Neural cell (in vitro differentiated cells): ENCODE measurements around the gene GRM2. TPM values are rescaled to one million over a fixed set of nuclear protein-coding genes. Genes with fewer than 3 reads are reported as not detected.

Experiments used
- H2AFZ ChIP-seq: fragments of 200-600, 300-800 bp; sonication (generic), shearing (Covaris generic); 2 replicates; pipeline ENCODE4 v1.6.0; 2014; ENCODE audit warnings: low read depth, mild to moderate bottlenecking, antibody characterized with exemption, low read length, moderate library complexity
- H3F3A ChIP-seq: fragments of 200-600 bp; shearing (Covaris generic); 2 replicates; pipeline ENCODE4 v1.6.1; 2016; ENCODE audit warnings: mild to moderate bottlenecking, moderate library complexity, mixed read lengths, antibody characterized with exemption, low read length; ENCODE audit not compliant: insufficient read depth, poor library complexity, severe bottlenecking
- H3K27ac ChIP-seq: fragments of 200-600, 300-800 bp; sonication (generic), shearing (Covaris generic); 2 replicates; pipeline ENCODE4 v1.5.1; 2014; ENCODE audit warnings: mild to moderate bottlenecking, low read length, moderate library complexity
- H3K27me3 ChIP-seq: fragments of 300-800, 200-600 bp; sonication (generic), shearing (Covaris generic); 2 replicates; pipeline ENCODE4 v1.6.0; 2014; ENCODE audit warnings: mild to moderate bottlenecking, low read depth, low read length, moderate library complexity; ENCODE audit not compliant: insufficient read depth
- H3K36me3 ChIP-seq: fragments of 300-800, 200-600 bp; sonication (generic), shearing (Covaris generic); 2 replicates; pipeline ENCODE4 v1.5.1; 2014; ENCODE audit warnings: mild to moderate bottlenecking, antibody characterized with exemption, low read length, moderate library complexity; ENCODE audit not compliant: insufficient read depth
- H3K4me2 ChIP-seq: fragments of 300-800, 200-600 bp; sonication (generic), shearing (Covaris generic); 2 replicates; pipeline ENCODE4 v1.6.0; 2014; ENCODE audit warnings: mild to moderate bottlenecking, low read length
- H3K4me3 ChIP-seq: fragments of 300-800, 200-600 bp; sonication (generic), shearing (Covaris generic); 2 replicates; pipeline ENCODE4 v1.5.1; 2014; ENCODE audit warnings: mild to moderate bottlenecking, low read length, moderate library complexity
- H3K79me2 ChIP-seq: fragments of 200-600 bp; shearing (Covaris generic); replicated peaks from 2 replicates; pipeline ENCODE4 v1.6.0; 2014; ENCODE audit warnings: mild to moderate bottlenecking, low read length, moderate library complexity; ENCODE audit not compliant: insufficient read depth
- H3K9ac ChIP-seq: fragments of 300-800, 200-600 bp; sonication (generic), shearing (Covaris generic); 2 replicates; pipeline ENCODE4 v1.6.1; 2016; ENCODE audit warnings: mild to moderate bottlenecking, low read length, mixed read lengths
- H3K9me2 ChIP-seq: fragments of 200-600 bp; shearing (Covaris generic); 2 replicates; pipeline ENCODE4 v1.6.1; 2016; ENCODE audit warnings: mild to moderate bottlenecking, low read length, mixed read lengths; ENCODE audit not compliant: insufficient read depth
- H3K9me3 ChIP-seq: fragments of 200-600, 300-800 bp; sonication (generic), shearing (Covaris generic); 2 replicates; pipeline ENCODE4 v1.6.1; 2016; ENCODE audit warnings: mild to moderate bottlenecking, mixed run types, low read length, moderate library complexity, mixed read lengths
- H4K20me1 ChIP-seq: fragments of 200-600 bp; shearing (Covaris generic); 2 replicates; pipeline ENCODE4 v1.6.1; 2016; ENCODE audit warnings: mild to moderate bottlenecking, mixed run types; ENCODE audit not compliant: insufficient read depth
- CTCF ChIP-seq: fragments of 450-650 bp; IDR thresholded peaks from 2 replicates; pipeline ENCODE4 v1.5.1; 2014; ENCODE audit warnings: antibody characterized with exemption, mild to moderate bottlenecking, moderate library complexity; ENCODE audit not compliant: poor library complexity, severe bottlenecking
- EP300 ChIP-seq: fragments of 450-650 bp; conservative IDR thresholded peaks from 2 replicates; pipeline ENCODE4 v1.6.1; 2014; ENCODE audit warnings: antibody characterized with exemption, mild to moderate bottlenecking, moderate library complexity; ENCODE audit not compliant: poor library complexity, severe bottlenecking
- EZH2 ChIP-seq: fragments of 200-600, 300-800 bp; shearing (Covaris generic), sonication (generic); IDR thresholded peaks from 2 replicates; pipeline ENCODE4 v1.6.1; 2014; ENCODE audit warnings: antibody characterized with exemption, low read length, borderline replicate concordance, mild to moderate bottlenecking; ENCODE audit not compliant: insufficient read depth, poor library complexity, severe bottlenecking
- MXI1 ChIP-seq: fragments of 450-650 bp; conservative IDR thresholded peaks from 2 replicates; pipeline ENCODE4 v1.6.1; 2014; ENCODE audit warnings: antibody characterized with exemption, mild to moderate bottlenecking; ENCODE audit not compliant: poor library complexity, severe bottlenecking
- POLR2AphosphoS5 ChIP-seq: IDR thresholded peaks from 2 replicates; pipeline ENCODE4 v1.6.1; 2012
- RAD21 ChIP-seq: fragments of 450-650 bp; conservative IDR thresholded peaks from 2 replicates; pipeline ENCODE4 v1.6.1; 2014; ENCODE audit warnings: antibody characterized with exemption, mild to moderate bottlenecking, moderate library complexity
- REST ChIP-seq: IDR thresholded peaks from 2 replicates; pipeline ENCODE4 v1.6.1; 2012; ENCODE audit warnings: borderline replicate concordance
- SMC3 ChIP-seq: fragments of 450-650 bp; conservative IDR thresholded peaks from 2 replicates; pipeline ENCODE4 v1.6.1; 2014; ENCODE audit warnings: antibody characterized with exemption, mild to moderate bottlenecking, moderate library complexity; ENCODE audit not compliant: poor library complexity
- TAF1 ChIP-seq: IDR thresholded peaks from 2 replicates; pipeline ENCODE4 v1.6.1; 2012; ENCODE audit warnings: low read depth
- polyA plus RNA-seq: library from polyadenylated mRNA; depleted of rRNA; stranded (reverse); fragments of >200 nt; gene quantifications from 2 replicates; pipeline ENCODE4 v1.2.3, GENCODE V29; 2014

Gene GRM2
- polyA plus RNA-seq, 1 donor from 2014 or later = 9.1 TPM

GRCh38 chr3:51712038-51712420 is 5.2 kb downstream of the GRM2 start:
- no peaks in the 10 kb centered on the region for H3K9me2 ChIP-seq
- H3K27me3 ChIP-seq = peaks cover 14% of the 10 kb centered on the region
- H3K4me3 ChIP-seq = no peak overlapping the region
- H4K20me1 ChIP-seq = no peaks in the 10 kb centered on the region
- H3K4me2 ChIP-seq = no peak overlapping the region
- no peak overlapping the region for H2AFZ ChIP-seq
- no peaks in the 10 kb centered on the region for H3K79me2 ChIP-seq
- no peak overlapping the region for H3K9ac ChIP-seq
- H3F3A ChIP-seq = no peaks in the 10 kb centered on the region
- no peak overlapping the region for H3K27ac ChIP-seq
- H3K9me3 ChIP-seq = no peaks in the 10 kb centered on the region
- no peaks in the 10 kb centered on the region for H3K36me3 ChIP-seq
- no peak for TF ChIP-seq SMC3
- TF ChIP-seq MXI1 = no peak
- TF ChIP-seq TAF1 = no peak
- no peak for TF ChIP-seq REST
- no peak for TF ChIP-seq RAD21
- TF ChIP-seq EP300 = no peak
- TF ChIP-seq CTCF = no peak
- no peak for TF ChIP-seq EZH2
- no peak for TF ChIP-seq POLR2AphosphoS5

- H4K20me1 ChIP-seq = no peaks in the 10 kb centered on the region
- H3F3A ChIP-seq = no peaks in the 10 kb centered on the region
- peaks cover 10% of the 10 kb centered on the region for H3K27me3 ChIP-seq
- no peak overlapping the region for H3K4me2 ChIP-seq
- no peak overlapping the region for H3K27ac ChIP-seq
- H3K9me2 ChIP-seq = no peaks in the 10 kb centered on the region
- H3K9ac ChIP-seq = no peak overlapping the region
- no peaks in the 10 kb centered on the region for H3K79me2 ChIP-seq
- H3K4me3 ChIP-seq = no peak overlapping the region
- H3K36me3 ChIP-seq = no peaks in the 10 kb centered on the region
- no peak for TF ChIP-seq MXI1
- H2AFZ ChIP-seq = no peak overlapping the region
- H3K9me3 ChIP-seq = no peaks in the 10 kb centered on the region
Measured at GRCh38 chr3:51712511-51712931, 5.7 kb downstream of the GRM2 start.

GRCh38 chr3:51712963-51713362 is 6.1 kb downstream of the GRM2 start:
- no peaks in the 10 kb centered on the region for H3K36me3 ChIP-seq
- no peaks in the 10 kb centered on the region for H3F3A ChIP-seq
- H2AFZ ChIP-seq = no peak overlapping the region
- H3K4me2 ChIP-seq = no peak overlapping the region
- H3K79me2 ChIP-seq = no peaks in the 10 kb centered on the region
- no peak overlapping the region for H3K27ac ChIP-seq
- H3K4me3 ChIP-seq = no peak overlapping the region
- no peak overlapping the region for H3K9ac ChIP-seq
- H4K20me1 ChIP-seq = no peaks in the 10 kb centered on the region
- H3K9me2 ChIP-seq = no peaks in the 10 kb centered on the region
- no peak for TF ChIP-seq EP300
- H3K9me3 ChIP-seq = no peaks in the 10 kb centered on the region
- H3K27me3 ChIP-seq = peaks cover 5% of the 10 kb centered on the region
